ENCODE results near the gene HIBCH.
"Not testable (repeated sequence)": the region's sequence is repeated elsewhere in the genome, so short reads cannot be mapped to it uniquely, and the experiment has no call there.

The HIBCH gene, protein sequence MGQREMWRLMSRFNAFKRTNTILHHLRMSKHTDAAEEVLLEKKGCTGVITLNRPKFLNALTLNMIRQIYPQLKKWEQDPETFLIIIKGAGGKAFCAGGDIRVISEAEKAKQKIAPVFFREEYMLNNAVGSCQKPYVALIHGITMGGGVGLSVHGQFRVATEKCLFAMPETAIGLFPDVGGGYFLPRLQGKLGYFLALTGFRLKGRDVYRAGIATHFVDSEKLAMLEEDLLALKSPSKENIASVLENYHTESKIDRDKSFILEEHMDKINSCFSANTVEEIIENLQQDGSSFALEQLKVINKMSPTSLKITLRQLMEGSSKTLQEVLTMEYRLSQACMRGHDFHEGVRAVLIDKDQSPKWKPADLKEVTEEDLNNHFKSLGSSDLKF

DNA sequence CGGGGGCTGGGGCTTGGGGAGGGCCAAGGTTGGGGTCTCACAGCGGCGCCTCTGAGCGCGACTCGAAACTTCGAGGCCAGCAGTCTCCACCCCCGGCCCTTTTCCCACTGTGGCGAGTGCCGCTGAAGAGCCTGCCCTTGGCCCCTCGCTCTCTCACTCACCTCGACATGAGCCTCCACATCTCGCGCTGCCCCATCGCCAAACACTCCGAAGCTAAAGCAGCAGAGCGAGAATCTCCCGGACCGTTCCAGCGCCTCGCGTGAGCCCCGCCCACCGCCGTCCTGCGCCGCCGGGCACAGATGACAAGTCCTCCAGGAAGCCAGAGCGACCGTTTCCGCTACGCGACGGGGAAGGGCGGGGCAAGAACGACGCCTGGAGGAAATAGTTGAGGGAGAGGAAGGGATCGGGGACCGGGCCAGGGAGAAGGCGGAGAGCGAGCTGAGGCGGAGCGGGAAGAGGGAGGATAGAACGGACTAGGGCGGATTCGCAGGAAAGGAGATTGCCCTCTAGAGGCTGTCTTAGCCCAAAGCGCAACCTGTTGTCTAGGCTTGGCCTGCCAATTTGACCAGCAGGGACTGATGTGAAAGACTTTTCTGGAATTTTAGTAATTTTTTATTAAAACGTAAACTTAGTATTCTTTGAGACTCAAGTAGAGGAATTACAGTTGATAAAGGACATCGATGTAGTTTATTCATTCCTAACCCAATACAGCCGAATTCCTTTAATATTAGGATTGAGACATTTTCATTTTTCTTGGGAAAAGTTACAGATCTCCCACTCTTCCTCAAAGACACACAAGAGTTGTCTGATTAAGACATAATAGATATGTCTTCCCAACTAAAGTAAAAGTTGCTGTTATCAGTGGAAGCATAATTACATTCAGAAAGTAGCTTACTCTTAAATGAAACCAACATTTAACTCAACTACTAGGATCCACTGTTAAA lies at the start of gene HIBCH:
Gene HIBCH (minus strand): TSS at position 272 of the 944 bp plus-strand sequence. CDS start 76 bp downstream, at position 196.
- peak; percentile 97 for DNase-seq

DNA sequence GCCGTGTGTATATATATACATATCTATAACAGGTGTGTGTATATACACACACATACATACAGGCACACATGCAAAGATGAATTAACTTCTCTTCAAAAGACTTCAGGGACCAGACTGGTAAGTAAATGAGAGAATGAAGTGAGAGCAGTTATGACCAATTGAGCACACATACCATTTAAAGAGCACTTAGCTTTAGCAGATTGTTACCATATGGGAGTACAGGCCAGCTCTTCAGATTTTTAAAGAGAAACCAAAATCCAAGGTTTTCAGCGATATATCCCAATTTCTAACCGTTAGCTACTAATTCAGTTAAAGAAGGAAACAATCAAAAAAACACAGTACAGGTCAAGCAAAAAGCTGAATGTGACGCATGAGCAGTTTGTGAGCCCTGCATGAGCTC lies 47.5 kb upstream of the HIBCH start:
- no peak for DNase-seq

DNA sequence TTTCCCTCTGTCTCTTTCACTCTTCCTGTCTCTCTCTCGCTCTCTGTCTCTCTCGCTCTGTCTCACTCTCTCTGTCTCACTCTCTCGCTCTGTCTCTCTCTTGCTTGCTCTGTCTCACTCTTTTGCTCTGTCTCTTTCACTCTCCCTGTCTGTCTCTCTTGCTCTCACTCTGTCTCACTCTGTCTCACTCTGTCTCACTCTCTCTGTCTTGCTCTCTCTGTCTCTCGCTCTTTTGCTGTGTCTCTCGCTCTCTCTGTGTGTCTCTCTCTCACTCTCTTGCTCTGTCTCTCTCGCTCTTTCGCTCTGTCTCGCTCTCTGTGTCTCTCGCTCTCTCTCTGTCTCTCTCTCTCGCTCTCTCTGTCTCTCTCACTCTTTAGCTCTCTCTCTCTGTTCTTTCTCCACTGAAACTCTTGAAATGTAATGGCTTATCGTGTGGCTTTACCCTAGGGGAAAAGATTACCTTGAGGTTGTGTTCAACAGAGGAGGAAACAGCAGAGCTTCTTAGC lies 46.7 kb upstream of the HIBCH start:
- no peak for DNase-seq

DNA sequence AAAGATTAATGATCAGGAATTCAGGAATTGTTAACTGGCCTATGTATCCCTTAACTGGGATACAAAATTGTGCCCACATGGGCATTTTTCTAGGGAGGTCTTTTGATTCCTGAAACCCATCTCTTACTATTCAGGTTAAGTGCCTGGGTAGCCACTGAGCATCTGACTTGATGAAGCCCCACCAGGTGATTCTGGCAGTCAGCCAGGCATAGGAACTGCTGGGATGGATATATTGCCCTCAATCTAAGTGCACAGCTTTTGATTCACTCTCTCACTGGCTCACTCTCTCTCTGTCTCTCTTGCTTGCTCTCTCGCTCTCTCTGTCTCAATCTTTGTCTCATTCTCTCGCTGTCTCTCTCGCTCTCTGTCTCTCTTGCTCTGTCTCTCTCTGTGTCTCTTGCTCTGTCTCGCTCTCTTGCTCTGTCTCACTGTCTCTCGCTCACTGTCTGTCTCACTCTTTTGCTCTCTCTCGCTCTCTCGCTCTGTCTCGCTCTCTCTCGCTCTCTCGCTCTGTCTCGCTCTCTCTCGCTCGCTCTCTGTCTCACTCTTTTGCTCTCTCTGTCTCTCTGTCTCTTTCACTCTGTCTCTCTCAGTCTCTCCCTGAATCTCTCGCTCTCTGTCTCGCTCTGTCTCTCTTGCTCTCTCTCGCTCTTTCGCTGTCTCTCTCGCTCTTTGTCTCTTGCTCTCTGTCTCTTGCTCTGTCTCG lies 46.0 kb upstream of the HIBCH start:
- DNase-seq: no peak

DNA sequence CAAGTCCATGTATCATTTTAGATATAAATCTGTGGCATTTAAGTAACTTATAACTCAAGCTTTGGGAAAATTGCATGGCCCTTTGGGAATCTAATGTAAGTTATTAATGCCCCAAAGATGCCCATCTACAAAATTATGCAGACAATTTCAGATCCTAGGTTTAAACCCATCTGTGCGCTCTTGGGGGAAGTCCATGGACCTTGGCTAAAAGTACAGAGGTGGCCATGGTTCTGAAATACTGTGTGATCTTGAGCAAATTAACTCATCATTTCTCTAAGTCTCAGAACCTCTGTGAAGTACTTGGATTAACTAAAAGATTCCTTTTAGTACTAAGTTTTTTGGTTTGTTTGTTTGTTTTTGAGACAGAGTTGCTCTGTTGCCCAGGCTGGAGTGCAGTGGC lies 43.3 kb upstream of the HIBCH start:
- DNase-seq: no peak

DNA sequence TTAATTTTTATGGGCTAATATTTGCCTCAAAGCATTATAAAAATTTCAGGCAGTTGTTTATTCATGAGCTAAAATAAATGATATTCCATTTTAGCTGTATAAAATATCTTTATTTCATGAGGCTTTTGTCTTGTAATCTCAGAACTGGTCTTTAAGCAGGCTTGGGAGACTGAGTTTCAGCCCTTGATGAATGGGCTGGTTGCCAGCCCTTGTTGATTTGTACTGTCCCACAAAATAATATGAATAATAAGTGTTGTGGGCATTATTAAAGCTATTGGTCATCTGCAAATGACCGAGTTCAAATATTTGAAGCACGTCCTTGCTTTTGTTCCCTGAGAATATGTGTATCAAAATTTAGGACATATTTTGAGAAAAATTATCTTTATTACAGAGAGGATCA lies 41.9 kb upstream of the HIBCH start:
- no peak for DNase-seq

DNA sequence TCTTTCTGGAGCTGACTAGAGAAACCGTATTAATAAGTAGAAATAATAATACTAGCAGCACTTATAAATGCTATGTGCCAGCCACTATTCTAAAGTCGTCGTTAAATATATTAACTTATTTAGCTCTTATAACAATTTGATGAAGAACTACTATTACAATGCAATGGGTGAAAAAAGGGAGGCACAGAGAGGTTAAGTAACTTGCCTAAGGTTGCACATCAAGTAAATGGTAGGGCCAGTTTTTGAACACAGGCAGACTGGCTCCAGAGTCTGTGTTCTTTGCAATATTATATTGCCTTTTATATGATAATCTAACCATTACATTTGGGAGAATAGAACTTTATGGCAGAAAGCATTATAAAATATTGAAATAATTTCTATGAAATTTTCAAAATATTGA lies 41.3 kb upstream of the HIBCH start:
- no peak for DNase-seq

DNA sequence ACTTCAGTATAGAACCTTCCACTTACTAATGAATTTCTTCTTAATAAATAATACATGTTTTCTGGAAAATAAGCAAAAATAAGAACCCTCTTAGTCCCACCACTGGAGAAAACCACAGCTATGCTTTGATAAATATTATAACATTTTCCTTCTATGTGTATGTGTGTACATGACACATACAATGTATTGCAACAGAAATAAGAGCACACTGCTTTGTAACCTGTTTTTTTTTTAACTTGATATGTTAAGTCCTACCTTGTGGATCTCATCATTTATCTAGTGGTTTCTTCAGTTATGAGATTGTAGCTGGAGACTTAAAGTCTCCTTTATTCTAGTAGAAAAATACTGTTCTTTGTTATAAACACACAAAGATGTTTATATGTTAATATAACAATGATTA lies 40.9 kb upstream of the HIBCH start:
- DNase-seq: no peak

DNA sequence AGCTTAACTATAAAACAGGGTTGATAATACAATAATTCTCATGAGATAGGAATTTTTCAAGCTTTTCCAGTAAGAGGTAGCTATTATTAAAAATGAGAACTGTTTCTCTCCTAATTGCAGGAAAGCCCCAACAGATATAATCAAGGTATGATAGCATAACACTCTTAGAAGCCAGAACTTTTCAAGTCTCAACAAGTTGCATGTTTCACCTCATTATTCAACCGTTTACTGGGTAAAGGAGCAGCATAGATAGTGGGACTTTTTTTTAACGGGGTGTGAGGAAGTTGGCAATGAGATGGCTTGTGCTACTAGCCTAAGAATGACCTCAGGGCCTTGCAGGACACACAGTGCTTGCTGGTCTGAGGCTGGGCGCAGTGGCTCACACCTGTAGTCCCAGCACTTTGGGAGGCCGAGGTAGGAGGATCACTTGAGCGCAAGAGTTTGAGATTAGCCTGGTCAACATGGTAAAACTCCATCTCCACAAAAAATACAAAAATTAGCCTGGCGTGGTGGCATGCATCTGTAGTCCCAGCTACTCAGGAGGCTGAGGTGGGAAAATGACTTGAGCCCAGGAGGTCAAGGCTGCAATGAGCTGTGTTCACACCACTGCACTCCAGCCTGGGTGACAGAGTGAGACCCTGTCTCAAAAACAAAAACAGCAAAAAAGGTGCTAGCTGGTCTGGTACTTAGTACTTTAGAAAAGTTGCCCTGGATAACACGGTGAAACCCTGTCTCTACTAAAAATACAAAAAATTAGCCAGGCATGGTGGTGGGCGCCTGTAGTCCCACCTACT lies 39.2 kb upstream of the HIBCH start:
- DNase-seq: not testable (repeated sequence)

DNA sequence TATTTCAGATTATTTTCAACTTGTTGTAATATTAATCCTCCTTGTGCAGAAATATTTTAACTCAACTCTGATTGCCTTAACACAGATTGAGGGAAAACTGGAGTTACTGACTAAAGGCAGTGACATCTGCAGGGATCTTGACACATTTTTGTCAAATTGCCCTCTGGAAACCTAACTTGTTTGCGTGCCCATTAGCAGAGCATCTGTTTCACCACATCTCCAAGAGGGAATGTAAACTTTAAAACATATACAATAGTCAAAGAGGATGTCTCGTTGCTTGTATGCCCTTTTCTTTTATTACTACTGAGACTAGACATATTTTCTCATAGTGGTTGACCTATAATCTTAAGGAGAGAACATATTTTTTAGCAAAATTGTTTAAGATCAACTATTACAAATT lies 38.0 kb upstream of the HIBCH start:
- DNase-seq: no peak

DNA sequence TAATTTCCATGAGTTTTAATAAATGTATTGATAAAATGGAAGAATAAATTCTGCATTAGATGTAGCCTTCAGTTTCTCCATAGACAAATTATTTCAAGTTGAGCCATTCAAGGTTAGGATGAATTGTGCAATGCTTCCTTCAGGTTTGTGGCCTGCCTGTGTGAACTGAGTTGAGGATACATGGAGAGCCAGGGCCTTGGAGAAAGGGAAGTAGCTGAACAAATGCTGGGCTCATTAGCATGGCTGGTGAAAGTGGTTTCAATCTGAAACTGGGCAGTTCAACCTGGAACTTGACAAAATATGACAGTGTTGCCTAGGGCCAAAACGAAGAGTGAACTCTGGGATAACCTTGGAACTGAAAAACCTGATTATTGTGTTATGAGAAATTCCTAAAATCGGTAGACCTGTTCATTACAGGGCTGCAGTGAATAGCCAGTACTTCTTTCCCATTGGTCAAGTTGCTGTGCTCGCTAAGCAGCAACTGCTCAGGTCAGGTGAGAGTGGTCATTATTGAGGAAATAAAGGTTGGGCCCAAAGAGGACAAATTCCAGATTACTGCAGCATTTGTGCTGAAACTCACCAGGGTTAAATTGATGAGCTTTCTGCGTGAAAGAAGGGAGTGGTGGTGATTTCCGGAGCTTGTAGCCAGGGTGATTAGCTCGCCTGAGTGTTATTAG lies 36.5 kb upstream of the HIBCH start:
- no peak for DNase-seq

DNA sequence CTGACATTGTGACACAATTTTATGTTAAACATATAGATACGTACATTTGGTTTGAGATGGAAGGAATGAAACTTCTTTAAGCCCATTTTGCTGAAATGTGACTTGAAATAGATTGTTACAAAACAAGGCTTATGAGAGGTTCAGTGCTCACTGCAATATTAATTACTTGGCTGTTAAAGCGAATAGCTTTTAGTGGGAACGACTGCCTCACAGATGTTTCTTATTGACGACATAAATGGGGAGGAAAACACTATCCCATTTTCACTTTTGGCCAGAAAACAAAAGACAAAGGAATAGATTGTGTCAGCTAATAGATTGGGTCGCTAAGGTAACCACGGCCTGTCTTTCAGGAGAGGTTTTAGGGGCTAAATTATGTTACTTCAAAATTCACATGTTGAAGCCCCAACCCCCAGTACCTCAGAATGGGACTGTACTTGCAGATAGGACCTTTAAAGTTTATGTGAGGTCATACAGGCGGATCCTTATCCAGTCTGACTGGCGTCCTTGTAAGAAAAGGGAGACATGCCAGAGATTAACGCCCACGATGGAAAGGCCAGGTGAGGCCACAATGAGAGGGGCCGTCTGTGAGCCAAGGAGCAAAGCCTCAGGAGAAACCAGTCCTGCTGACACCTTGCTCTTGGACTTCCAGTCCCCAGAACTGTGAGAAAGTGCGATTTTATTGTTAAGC lies 34.5 kb upstream of the HIBCH start:
- DNase-seq: no peak

DNA sequence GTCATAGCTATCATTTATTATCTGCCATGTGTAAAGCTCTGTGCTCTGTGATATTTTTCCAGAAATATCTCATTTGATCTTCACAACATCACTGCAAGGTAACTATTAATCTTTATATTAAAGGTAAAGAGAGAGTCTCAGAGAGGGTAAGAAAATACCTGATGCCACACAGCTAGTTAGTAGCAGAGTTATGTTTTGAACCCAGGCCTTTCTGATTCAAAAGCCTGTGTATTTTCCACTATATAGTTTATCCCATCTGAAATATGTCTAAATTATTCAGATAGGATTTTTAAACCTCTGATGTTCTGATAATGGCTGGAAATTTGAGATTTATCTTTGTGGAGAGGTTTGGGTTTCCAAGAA lies 33.9 kb upstream of the HIBCH start:
- DNase-seq: no peak

DNA sequence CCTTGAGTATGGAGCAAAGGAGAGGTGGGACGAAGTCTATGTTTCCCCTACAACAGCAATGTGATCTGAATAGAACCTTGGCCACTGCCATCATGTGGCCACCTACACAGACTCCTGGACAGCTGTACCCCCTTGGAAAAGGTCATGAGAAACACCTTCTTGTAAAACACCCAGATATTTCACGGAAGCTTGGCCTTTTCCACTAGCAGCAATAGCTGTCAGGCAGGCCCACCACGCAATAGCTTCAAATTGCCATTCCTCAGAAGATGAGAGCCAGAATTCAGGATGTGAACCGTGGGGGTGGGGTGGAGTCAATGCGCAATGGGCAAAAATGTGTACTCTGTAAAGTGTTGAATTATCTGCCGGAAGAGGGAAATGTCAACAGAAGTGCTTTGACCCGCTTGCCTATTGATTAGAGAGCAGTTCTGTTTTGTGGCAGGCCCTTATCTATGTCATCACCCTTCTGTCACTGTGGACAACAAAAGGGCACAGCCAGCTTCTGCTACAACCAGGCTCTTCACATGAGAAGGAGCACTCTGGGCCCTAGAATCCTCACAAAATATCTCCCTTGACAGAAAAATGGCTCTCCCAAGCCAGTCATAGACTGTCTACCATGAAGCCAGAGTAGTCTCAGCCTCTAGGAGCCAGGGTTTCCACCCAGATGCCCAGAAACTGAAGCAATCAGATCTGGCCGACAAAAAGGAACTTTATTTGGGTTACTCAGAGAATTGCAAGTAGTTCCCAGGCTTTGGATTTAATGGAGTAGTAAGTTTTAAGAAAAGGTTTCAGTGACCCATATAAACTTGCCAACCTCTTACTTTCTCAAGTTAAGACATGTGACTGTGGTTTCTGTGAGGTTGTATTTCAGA lies 33.3 kb upstream of the HIBCH start:
- DNase-seq: peak; percentile 50

DNA sequence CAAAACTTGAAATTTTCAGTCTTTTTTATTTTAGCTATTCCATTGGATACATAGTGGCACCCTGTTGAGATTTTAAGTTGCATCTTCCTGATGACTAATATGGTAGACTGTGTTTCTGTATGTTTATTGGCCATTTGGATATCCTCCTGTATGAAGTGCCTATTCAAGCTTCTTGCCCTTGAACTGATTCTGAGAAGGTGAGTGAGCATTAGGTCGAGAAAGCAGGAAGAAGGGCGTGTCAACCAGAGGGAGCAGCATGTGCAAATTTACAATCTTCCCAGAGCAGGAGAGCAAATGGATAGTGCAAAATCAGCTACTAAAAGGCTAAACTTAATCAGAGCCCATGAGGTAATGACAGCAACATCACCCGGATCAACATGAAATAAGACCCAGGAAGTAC lies 32.3 kb upstream of the HIBCH start:
- DNase-seq: no peak

DNA sequence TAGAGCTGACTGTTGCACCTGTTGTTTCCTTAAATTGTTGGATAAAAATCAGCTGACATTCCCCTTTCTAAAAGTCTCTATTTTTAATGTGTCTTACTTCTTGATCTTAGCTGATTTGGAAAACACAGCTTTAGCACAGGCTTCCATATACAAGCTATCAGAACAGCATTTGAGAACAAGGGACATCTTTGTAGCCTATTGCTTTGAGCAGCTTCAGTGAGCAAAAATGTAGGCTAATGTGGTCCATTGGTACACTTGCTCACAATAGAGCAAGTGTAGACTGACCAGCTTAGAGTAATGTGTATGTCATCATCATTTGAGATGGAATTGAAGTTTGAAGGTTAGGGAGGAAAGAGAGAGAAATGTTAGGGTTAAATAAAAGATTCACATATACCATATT lies 30.7 kb upstream of the HIBCH start:
- no peak for DNase-seq

DNA sequence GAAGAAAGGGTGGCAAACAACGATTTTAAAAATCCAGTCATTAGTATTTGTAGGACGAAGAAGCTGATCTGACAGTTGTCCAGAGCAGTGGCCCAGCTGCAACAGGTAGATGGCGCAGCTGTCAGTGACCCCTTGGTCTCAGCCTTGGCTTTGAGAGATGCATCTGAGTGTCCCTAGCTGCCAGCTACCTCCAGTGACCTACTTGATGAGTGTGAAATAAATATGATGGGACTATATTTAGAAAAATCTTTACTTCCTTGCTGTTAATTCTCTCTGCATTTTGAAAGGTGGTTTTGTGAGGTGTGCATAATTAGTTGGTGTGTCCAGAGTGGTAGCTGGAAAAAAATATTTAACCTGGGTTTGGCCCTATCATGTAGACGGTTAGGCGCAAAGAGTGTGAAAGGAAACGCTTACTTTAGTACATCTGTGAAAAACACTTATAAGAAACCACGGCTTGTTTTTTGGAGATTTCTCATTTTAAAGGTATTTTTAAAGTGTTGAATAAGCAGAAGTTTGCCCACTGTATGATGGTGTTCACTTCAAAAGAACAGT lies 24.7 kb upstream of the HIBCH start:
- DNase-seq: peak; percentile 57

DNA sequence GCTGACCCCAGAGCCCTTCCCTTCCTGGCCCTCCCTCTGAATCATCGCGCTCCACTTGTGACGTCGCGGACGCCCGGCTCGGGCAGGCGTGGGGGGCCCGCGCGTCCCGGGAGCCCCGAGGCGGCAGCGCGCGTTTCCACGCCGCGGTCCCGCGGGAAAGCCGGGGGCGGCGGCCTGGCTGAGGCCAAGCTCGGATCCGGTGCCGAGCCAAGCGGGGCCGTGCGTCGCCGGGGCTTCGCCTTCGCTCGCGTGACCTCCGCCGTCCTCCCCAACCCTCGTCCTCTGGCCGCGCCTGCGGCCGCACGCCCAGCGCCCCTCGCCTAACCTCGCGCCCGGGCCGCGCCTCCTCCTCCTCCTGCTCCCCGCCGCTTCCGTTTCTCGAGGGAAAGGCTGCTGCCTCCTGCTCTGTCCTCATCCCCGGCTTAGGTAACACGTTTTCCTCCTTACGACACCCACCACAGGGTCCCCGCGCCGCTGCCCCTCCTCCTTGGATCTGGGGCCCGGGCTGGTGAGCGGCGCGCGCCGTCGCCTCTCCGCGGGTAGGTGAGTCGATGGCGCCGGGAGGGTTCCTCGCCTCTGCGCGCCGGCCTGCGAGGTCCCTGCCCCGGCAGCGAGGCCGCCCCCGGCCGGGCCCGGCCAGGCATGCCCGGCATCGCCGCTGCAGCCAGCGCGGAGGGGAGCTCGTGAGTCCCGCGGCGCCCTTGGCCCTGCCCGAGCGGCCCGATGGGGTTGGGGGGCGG lies 24.1 kb upstream of the HIBCH start, which contains the start of gene INPP1:
Gene INPP1 (plus strand): TSS at position 54 of the 740 bp plus-strand sequence. CDS start 16,514 bp downstream, outside the sequence.
- peak; percentile 57 for DNase-seq

DNA sequence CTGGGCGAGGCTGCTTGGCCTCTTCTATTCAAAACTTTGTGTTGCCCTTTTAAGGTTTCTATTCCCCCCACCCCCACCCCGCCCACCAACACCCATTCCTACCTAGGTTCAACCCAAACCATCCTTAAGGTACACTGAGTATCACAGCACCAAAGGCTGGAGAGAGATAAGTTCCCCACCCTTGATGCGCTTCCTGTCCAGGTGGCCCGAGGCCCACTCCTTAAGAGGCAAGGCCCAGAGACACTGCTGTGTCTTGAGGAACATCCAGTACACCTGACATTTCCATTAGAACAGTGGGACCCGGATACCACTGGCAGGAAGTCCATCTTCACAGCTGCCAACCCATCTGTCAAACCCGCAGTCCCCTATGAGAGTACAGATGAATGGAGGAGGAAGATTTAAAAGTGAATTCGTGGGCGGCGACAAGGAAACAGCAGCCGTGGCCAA lies 23.5 kb upstream of the HIBCH start:
- DNase-seq: peak; percentile 11
